ENCODE data around the gene HBA2.

The HBA2 gene

DNA sequence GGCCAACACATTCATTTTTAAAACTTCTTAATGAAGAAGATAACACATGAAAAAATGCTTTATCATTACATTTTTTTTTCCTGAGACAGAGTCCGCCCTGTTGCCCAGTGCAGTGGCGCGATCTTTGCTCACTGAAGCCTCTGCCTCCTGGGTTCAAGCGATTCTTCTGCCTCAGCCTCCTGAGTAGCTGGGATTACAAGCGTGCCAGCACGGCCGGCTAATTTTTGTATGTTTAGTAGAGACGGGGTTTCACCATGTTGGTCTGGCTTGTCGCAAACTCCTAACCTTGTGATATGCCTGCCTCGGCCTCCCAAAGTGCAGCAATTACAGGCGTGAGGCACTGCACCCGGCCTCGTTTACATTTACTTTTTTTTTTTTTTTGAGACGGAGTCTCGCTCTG lies 20.8 kb downstream of the HBA2 start:
- Histone ChIP-seq H3K9me3 (ENCODE audit: insufficient read depth, low read length) (no peaks in the 10 kb centered on the region), H3K27me3 (ENCODE audit: low read length) (no peaks in the 10 kb centered on the region), H3K9ac (ENCODE audit: low read length) (no peak overlapping the region), H3K4me2 (ENCODE audit: low read depth, low read length, poor library complexity, severe bottlenecking) (no peak overlapping the region), H3F3A (ENCODE audit: insufficient read depth) (no peaks in the 10 kb centered on the region), H3K36me3 (ENCODE audit: low read length) (0 out of 2 replicates have a peak, but pooled peaks cover 3% of the 10 kb centered on the region), H3K79me2 (ENCODE audit: insufficient read depth, low read length) (no peaks in the 10 kb centered on the region), H2AFZ (ENCODE audit: low read depth, low read length, severe bottlenecking) (no peak overlapping the region), H3K9me2 (replicated peaks; ENCODE audit: insufficient read depth, low read length) (no peaks in the 10 kb centered on the region), H4K20me1 (ENCODE audit: low read depth, low read length) (no peaks in the 10 kb centered on the region), H3K4me3 (ENCODE audit: insufficient read depth, low read length, poor library complexity, severe bottlenecking) (no peak overlapping the region), H3K27ac (ENCODE audit: low read depth, low read length) (no peak overlapping the region)
- TF ChIP-seq EZH2phosphoT487 (conservative IDR thresholded peaks at IDR 0.05; ENCODE audit: low read length): no peak
- TF ChIP-seq, protein P1, sequence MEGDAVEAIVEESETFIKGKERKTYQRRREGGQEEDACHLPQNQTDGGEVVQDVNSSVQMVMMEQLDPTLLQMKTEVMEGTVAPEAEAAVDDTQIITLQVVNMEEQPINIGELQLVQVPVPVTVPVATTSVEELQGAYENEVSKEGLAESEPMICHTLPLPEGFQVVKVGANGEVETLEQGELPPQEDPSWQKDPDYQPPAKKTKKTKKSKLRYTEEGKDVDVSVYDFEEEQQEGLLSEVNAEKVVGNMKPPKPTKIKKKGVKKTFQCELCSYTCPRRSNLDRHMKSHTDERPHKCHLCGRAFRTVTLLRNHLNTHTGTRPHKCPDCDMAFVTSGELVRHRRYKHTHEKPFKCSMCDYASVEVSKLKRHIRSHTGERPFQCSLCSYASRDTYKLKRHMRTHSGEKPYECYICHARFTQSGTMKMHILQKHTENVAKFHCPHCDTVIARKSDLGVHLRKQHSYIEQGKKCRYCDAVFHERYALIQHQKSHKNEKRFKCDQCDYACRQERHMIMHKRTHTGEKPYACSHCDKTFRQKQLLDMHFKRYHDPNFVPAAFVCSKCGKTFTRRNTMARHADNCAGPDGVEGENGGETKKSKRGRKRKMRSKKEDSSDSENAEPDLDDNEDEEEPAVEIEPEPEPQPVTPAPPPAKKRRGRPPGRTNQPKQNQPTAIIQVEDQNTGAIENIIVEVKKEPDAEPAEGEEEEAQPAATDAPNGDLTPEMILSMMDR (IDR thresholded peaks at IDR 0.05; ENCODE audit: insufficient read depth, low read length, poor library complexity, severe bottlenecking): no peak

DNA sequence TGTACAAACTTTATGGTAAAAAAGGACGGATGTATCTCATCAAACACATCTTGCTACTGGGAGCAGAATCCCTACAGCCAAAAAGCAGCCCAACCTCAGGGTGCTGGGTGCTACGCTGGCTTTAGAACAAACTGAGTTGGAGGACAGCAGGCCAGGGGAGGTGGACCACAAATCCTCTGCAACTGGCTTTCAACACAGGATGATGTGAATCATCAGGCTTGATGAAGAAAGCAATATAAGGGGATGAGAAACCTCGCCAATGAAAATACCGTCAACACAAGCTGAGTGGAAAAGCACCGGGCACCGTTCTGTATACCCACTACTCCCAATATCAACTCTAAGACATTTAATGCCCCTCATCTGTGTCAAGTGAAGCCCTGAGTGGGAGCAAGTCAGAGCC lies 21.8 kb downstream of the HBA2 start:
- no peak overlapping the region for H2AFZ ChIP-seq (ENCODE audit: low read depth, low read length, severe bottlenecking)
- no peaks in the 10 kb centered on the region for H4K20me1 ChIP-seq (ENCODE audit: low read depth, low read length)
- H3K79me2 ChIP-seq (ENCODE audit: insufficient read depth, low read length): no peaks in the 10 kb centered on the region
- no peaks in the 10 kb centered on the region for H3F3A ChIP-seq (ENCODE audit: insufficient read depth)
- H3K4me2 ChIP-seq (ENCODE audit: low read depth, low read length, poor library complexity, severe bottlenecking): no peak overlapping the region
- no peak overlapping the region for H3K27ac ChIP-seq (ENCODE audit: low read depth, low read length)
- no peak overlapping the region for H3K4me3 ChIP-seq (ENCODE audit: insufficient read depth, low read length, poor library complexity, severe bottlenecking)
- H3K36me3 ChIP-seq (ENCODE audit: low read length): peaks cover 9% of the 10 kb centered on the region; the same call in 1 of the 2 replicates
- no peak overlapping the region for H3K9ac ChIP-seq (ENCODE audit: low read length)
- H3K9me2 ChIP-seq (replicated peaks; ENCODE audit: insufficient read depth, low read length): no peaks in the 10 kb centered on the region
- no peaks in the 10 kb centered on the region for H3K27me3 ChIP-seq (ENCODE audit: low read length)
- no peaks in the 10 kb centered on the region for H3K9me3 ChIP-seq (ENCODE audit: insufficient read depth, low read length)
- TF ChIP-seq, protein P1 (IDR thresholded peaks at IDR 0.05; ENCODE audit: insufficient read depth, low read length, poor library complexity, severe bottlenecking): no peak
- no peak for TF ChIP-seq EZH2phosphoT487 (conservative IDR thresholded peaks at IDR 0.05; ENCODE audit: low read length)

DNA sequence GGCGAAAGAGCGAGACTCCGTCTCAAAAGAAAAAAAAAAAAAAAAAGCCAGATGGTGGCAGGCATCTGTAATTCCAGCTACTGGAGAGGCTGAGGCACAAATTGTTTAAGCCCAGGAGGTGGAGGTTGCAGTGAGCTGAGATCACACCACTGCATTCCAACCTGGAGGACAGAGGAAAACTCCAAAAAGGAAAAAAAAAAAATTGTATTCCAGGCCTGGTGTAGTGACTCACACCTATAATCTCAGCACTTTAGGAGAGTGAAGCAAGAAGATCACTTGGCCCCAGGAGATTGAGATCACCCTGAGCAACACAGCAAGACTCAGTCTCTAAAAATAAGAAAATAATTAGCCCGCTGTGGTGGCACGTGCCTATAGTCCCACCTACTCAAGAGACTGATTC lies 27.7 kb downstream of the HBA2 start:
- Histone ChIP-seq H3K9me3 (ENCODE audit: insufficient read depth, low read length) (no peaks in the 10 kb centered on the region), H2AFZ (ENCODE audit: low read depth, low read length, severe bottlenecking) (no peak overlapping the region), H3K27me3 (ENCODE audit: low read length) (no peaks in the 10 kb centered on the region), H3K9ac (ENCODE audit: low read length) (no peak overlapping the region), H3K79me2 (ENCODE audit: insufficient read depth, low read length) (no peaks in the 10 kb centered on the region), H3K36me3 (ENCODE audit: low read length) (peaks cover 13% of the 10 kb centered on the region; the same call in 1 of the 2 replicates), H3K9me2 (replicated peaks; ENCODE audit: insufficient read depth, low read length) (no peaks in the 10 kb centered on the region), H3F3A (ENCODE audit: insufficient read depth) (no peaks in the 10 kb centered on the region), H4K20me1 (ENCODE audit: low read depth, low read length) (no peaks in the 10 kb centered on the region), H3K27ac (ENCODE audit: low read depth, low read length) (no peak overlapping the region), H3K4me3 (ENCODE audit: insufficient read depth, low read length, poor library complexity, severe bottlenecking) (no peak overlapping the region), H3K4me2 (ENCODE audit: low read depth, low read length, poor library complexity, severe bottlenecking) (no peak overlapping the region)
- TF ChIP-seq EZH2phosphoT487 (conservative IDR thresholded peaks at IDR 0.05; ENCODE audit: low read length): no peak
- TF ChIP-seq, protein P1 (IDR thresholded peaks at IDR 0.05; ENCODE audit: insufficient read depth, low read length, poor library complexity, severe bottlenecking): no peak
